ENCODE measurements around the gene KRT36.

The KRT36 gene

DNA sequence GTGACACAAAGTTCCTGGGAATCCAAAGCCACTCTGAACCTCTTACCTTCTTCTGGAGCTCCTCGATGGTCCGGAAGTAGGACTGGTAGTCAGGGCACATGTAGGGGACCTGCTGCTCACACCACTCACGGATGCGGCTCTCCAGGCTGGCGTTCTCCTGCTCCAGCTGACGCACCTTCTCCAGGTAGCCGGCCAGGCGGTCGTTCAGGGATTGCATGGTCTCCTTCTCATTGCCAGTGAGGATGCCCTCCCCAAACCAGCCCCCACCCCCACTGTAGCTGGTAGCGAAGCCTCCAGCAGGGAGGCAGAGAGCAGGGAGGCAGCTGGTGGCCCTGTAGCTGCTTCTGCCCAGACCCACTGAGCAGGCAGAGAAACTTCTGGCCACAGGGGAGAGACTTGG is 9.1 kb downstream of the KRT36 start:
- Histone ChIP-seq H3K9ac (ENCODE audit: low read length) (no peak overlapping the region), H3K36me3 (ENCODE audit: control insufficient read depth, low read depth, low read length) (no peaks in the 10 kb centered on the region), H3K4me1 (ENCODE audit: control insufficient read depth, low read depth, low read length) (no peaks in the 10 kb centered on the region), H3K27ac (ENCODE audit: low read length) (no peak overlapping the region), H3K9me3 (ENCODE audit: control insufficient read depth, low read depth, low read length) (no peaks in the 10 kb centered on the region), H3K27me3 (ENCODE audit: control insufficient read depth, insufficient read depth, low read length) (no peaks in the 10 kb centered on the region), H3K4me3 (ENCODE audit: low read length) (no peak overlapping the region)

DNA sequence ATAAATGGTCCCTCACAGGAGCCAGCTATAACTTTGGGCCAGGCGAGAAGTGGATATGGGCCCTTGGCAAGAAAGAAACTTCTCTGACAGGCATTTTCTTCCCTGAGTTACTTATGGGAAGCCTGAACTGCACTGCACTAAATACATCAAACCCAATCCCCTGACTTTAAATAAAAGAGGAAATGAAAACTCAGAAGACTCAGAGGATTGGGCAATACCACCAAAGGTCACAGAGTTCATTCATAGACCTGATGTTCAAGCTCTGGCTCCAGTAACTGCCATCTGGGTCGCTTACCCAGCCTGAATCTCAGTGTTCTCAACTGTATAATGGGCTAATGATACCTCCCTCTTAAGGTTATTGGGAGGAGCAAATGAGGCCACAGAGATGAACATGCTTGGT is 9.6 kb downstream of the KRT36 start:
- Histone ChIP-seq H3K9ac (ENCODE audit: low read length) (no peak overlapping the region), H3K4me3 (ENCODE audit: low read length) (no peak overlapping the region), H3K27me3 (ENCODE audit: control insufficient read depth, insufficient read depth, low read length) (no peaks in the 10 kb centered on the region), H3K36me3 (ENCODE audit: control insufficient read depth, low read depth, low read length) (no peaks in the 10 kb centered on the region), H3K27ac (ENCODE audit: low read length) (no peak overlapping the region), H3K9me3 (ENCODE audit: control insufficient read depth, low read depth, low read length) (no peaks in the 10 kb centered on the region), H3K4me1 (ENCODE audit: control insufficient read depth, low read depth, low read length) (no peaks in the 10 kb centered on the region)

DNA sequence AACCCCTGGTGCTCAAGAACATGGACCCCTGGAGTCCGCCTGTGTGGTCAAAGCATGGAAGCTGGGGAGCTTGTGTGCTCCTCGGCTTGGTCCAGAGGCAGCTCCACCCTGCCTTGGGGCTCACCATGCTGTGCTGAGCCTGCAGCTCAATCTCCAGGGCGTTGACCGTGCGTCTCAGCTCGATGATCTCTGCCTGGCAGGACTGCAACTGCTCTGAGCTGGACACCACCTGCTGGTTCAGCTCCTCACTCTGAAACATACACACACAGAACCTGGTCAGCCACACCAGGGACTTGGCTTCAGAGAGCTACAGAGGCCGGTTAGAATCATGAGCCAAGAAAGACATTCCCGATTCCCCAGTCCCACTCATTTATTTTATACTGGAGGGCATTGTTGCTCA is 11.5 kb downstream of the KRT36 start:
- Histone ChIP-seq H3K9ac (ENCODE audit: low read length) (no peak overlapping the region), H3K36me3 (ENCODE audit: control insufficient read depth, low read depth, low read length) (no peaks in the 10 kb centered on the region), H3K27ac (ENCODE audit: low read length) (no peak overlapping the region), H3K27me3 (ENCODE audit: control insufficient read depth, insufficient read depth, low read length) (no peaks in the 10 kb centered on the region), H3K4me3 (ENCODE audit: low read length) (no peak overlapping the region), H3K4me1 (ENCODE audit: control insufficient read depth, low read depth, low read length) (no peaks in the 10 kb centered on the region), H3K9me3 (ENCODE audit: control insufficient read depth, low read depth, low read length) (no peaks in the 10 kb centered on the region)

DNA sequence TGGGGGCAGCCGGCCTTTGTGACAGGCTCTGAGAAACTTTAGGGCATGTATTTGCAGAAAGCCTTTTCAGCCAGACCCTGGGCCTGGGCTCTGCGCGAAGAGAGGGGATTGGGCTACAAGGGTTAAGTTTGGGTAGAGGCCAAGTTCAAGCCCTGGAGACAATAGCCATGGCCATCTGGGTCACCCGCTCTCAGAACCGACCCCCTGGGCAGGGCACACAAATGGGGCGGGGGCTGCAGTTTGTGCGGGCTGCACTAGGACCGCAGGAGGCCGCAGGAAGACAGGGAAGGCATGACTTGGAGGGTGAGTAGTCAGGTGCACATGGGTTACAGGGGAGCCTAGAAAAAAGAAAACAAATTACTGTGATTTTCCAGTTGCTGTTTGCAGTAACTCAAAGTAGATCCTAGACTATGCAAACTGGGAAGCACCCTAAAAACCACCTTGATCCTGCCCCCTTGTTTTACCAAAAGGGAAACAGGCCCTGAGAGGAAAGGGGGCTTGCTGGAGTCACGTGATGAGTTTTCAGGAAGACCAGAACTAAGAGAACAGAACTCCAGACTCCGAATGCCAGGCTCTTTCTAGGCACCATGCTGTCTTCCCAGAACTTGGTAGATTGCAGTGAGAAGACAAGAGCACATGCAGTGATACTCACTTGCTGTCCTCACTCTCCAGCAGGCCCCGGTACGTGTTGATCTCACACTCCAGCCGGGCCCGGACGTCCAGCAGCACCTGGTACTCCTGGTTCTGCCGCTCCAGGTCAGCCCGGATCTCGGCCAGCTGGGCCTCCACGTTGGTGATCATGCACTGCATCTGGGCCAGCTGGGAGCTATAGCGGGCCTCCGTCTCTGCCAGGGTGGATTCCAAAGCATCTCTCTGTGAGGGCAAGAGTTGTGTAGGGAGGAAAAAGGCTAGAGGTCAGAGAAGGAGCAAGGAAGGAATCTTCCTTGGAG is 12.6 kb downstream of the KRT36 start:
- Histone ChIP-seq H3K4me1 (ENCODE audit: control insufficient read depth, low read depth, low read length) (no peaks in the 10 kb centered on the region), H3K27ac (ENCODE audit: low read length) (no peak overlapping the region), H3K36me3 (ENCODE audit: control insufficient read depth, low read depth, low read length) (no peaks in the 10 kb centered on the region), H3K27me3 (ENCODE audit: control insufficient read depth, insufficient read depth, low read length) (no peaks in the 10 kb centered on the region), H3K9ac (ENCODE audit: low read length) (no peak overlapping the region), H3K9me3 (ENCODE audit: control insufficient read depth, low read depth, low read length) (no peaks in the 10 kb centered on the region), H3K4me3 (ENCODE audit: low read length) (no peak overlapping the region)

DNA sequence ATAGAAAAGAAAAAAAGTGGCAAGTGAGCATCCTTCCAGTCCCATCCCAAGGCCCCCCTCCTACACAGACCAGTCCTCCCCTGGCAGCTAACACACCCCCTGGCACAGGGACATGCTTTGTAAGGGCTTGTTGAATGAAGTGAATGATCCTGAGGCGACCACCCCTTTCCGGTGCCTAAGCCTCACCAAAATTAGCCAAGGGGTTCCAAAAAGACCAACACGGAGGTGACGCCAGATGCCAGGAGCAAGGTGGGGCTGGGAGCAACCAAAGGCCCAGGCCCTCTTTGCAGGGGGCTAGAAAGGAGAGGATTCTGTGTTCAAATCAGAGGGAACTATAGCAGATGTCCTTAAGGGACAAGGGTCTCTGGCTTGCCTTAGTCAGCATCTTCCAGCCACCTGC is 14.3 kb downstream of the KRT36 start:
- no peaks in the 10 kb centered on the region for H3K9me3 ChIP-seq (ENCODE audit: control insufficient read depth, low read depth, low read length)
- H3K9ac ChIP-seq (ENCODE audit: low read length) = no peak overlapping the region
- no peak overlapping the region for H3K27ac ChIP-seq (ENCODE audit: low read length)
- H3K27me3 ChIP-seq (ENCODE audit: control insufficient read depth, insufficient read depth, low read length) = no peaks in the 10 kb centered on the region
- no peak overlapping the region for H3K4me3 ChIP-seq (ENCODE audit: low read length)
- H3K36me3 ChIP-seq (ENCODE audit: control insufficient read depth, low read depth, low read length) = no peaks in the 10 kb centered on the region
- H3K4me1 ChIP-seq (ENCODE audit: control insufficient read depth, low read depth, low read length) = no peaks in the 10 kb centered on the region

DNA sequence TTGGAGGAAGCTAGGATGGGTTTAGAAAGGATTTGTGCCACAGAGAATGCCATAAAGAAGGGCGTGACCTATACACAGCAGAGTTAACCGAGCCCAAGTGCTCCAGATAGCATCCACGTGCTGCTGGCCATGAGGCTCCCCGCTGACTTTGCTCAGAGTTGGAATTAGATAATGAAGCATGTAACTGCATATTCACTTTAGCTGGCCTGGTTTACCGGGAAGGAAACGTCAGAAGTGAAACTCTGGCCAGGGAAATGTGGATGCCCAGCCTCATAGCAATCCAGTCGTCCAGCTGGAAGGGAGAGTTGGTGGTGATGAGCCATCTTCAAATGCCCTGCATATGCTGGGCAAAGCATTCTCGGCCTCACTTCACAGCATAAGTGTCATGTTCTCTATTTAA is 14.8 kb downstream of the KRT36 start:
- H3K9me3 ChIP-seq (ENCODE audit: control insufficient read depth, low read depth, low read length) = no peaks in the 10 kb centered on the region
- H3K9ac ChIP-seq (ENCODE audit: low read length) = no peak overlapping the region
- H3K4me1 ChIP-seq (ENCODE audit: control insufficient read depth, low read depth, low read length) = no peaks in the 10 kb centered on the region
- H3K36me3 ChIP-seq (ENCODE audit: control insufficient read depth, low read depth, low read length) = no peaks in the 10 kb centered on the region
- H3K27ac ChIP-seq (ENCODE audit: low read length) = no peak overlapping the region
- H3K4me3 ChIP-seq (ENCODE audit: low read length) = no peak overlapping the region
- H3K27me3 ChIP-seq (ENCODE audit: control insufficient read depth, insufficient read depth, low read length) = no peaks in the 10 kb centered on the region

DNA sequence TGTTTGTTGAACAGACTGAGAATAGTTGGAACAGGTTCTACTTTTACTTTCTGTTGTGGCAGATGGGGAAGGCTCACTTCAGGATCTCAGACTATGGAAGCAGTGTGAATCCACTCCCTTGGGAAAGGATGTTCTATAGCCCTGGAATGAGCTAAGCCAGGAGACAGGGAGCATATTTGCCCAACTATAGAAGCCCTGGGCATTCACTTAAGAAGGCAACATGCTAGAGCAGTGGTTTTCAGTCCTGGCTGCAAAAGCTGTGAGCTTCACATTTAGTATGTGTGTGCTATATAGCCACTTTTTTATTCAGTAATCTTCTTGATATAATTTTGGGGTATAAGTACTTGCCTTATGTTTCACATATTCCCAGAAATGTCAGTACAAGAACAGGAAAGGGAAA is 21.4 kb downstream of the KRT36 start:
- H3K4me3 ChIP-seq (ENCODE audit: low read length) = no peak overlapping the region
- H3K4me1 ChIP-seq (ENCODE audit: control insufficient read depth, low read depth, low read length) = no peaks in the 10 kb centered on the region
- no peaks in the 10 kb centered on the region for H3K36me3 ChIP-seq (ENCODE audit: control insufficient read depth, low read depth, low read length)
- H3K27me3 ChIP-seq (ENCODE audit: control insufficient read depth, insufficient read depth, low read length) = no peaks in the 10 kb centered on the region
- no peak overlapping the region for H3K9ac ChIP-seq (ENCODE audit: low read length)
- H3K9me3 ChIP-seq (ENCODE audit: control insufficient read depth, low read depth, low read length) = no peaks in the 10 kb centered on the region
- H3K27ac ChIP-seq (ENCODE audit: low read length) = no peak overlapping the region

DNA sequence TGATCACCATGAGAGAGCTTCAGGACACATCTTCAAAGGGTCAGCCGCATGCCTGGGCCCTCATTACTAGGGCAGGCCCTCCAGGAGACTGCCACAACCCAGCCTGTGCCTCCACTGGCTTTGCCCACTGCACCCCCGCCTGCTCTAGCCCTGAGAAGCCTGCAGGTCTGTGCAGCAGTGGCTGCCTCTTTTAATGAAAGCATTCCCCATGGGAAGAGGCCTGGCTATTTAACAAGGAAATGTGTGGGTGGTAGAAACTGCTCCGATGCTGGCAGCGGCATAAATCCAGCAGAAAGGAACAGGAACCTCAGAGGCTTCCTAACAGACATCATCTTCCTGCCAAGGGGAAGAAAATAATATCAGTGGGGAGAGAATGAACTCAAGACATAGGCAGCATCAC is 22.1 kb downstream of the KRT36 start:
- Histone ChIP-seq H3K4me1 (ENCODE audit: control insufficient read depth, low read depth, low read length) (no peaks in the 10 kb centered on the region), H3K36me3 (ENCODE audit: control insufficient read depth, low read depth, low read length) (no peaks in the 10 kb centered on the region), H3K9me3 (ENCODE audit: control insufficient read depth, low read depth, low read length) (no peaks in the 10 kb centered on the region), H3K27ac (ENCODE audit: low read length) (no peak overlapping the region), H3K27me3 (ENCODE audit: control insufficient read depth, insufficient read depth, low read length) (no peaks in the 10 kb centered on the region), H3K4me3 (ENCODE audit: low read length) (no peak overlapping the region), H3K9ac (ENCODE audit: low read length) (no peak overlapping the region)

DNA sequence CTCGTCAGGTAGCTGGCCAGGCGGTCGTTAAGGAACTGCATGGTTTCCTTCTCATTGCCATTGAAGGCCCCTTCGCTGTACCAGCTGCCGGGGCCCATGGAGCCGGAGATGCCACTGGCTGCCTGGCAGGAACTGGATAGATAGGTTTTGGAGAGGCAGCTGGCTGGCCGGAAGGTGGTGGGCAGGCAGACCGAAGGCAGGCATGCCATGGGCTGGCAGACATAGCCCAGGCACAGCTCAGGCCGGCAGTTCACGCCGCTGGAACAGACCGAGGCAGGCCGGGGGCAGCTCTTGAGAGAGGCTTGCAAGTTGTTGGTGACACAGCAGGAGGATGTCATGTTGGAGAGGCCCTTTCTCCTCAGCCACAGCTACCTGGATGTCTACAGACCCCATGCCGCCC is 22.7 kb downstream of the KRT36 start, which contains the start of gene KRT32:
KRT32 (minus strand) TSS at position 399 of the 400 bp plus-strand sequence; CDS start at position 338, 61 bp downstream.
- no peaks in the 10 kb centered on the region for H3K9me3 ChIP-seq (ENCODE audit: control insufficient read depth, low read depth, low read length)
- no peaks in the 10 kb centered on the region for H3K36me3 ChIP-seq (ENCODE audit: control insufficient read depth, low read depth, low read length)
- no peak within 1 kb of the TSS for H3K9ac ChIP-seq (ENCODE audit: low read length)
- H3K27me3 ChIP-seq (ENCODE audit: control insufficient read depth, insufficient read depth, low read length) = no peaks in the 10 kb centered on the region
- no peaks in the 10 kb centered on the region for H3K4me1 ChIP-seq (ENCODE audit: control insufficient read depth, low read depth, low read length)
- H3K27ac ChIP-seq (ENCODE audit: low read length) = no peak within 1 kb of the TSS
- H3K4me3 ChIP-seq (ENCODE audit: low read length) = no peak within 1 kb of the TSS

DNA sequence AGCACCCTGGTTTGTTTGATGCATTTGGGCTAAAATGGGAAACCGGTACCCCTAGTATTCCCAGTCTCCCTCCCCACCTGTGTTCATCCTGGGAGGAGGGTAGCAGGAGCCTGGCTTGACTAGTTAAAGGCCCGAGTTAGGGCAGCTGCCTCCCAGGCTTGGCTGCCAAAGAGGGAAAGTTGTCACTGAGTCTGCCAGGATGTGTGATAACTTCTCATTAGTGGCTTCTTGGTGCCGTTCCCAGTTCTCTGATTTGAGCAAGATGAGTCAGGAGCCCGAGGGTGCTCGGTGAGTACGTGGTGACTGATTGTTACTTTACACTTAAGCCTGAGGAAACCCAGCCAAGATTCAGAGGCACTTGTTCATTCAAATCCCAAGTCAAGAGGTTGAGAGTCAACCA is 25.0 kb downstream of the KRT36 start:
- Histone ChIP-seq H3K9me3 (ENCODE audit: control insufficient read depth, low read depth, low read length) (no peaks in the 10 kb centered on the region), H3K4me1 (ENCODE audit: control insufficient read depth, low read depth, low read length) (no peaks in the 10 kb centered on the region), H3K9ac (ENCODE audit: low read length) (no peak overlapping the region), H3K4me3 (ENCODE audit: low read length) (no peak overlapping the region), H3K27ac (ENCODE audit: low read length) (no peak overlapping the region), H3K36me3 (ENCODE audit: control insufficient read depth, low read depth, low read length) (no peaks in the 10 kb centered on the region), H3K27me3 (ENCODE audit: control insufficient read depth, insufficient read depth, low read length) (no peaks in the 10 kb centered on the region)

DNA sequence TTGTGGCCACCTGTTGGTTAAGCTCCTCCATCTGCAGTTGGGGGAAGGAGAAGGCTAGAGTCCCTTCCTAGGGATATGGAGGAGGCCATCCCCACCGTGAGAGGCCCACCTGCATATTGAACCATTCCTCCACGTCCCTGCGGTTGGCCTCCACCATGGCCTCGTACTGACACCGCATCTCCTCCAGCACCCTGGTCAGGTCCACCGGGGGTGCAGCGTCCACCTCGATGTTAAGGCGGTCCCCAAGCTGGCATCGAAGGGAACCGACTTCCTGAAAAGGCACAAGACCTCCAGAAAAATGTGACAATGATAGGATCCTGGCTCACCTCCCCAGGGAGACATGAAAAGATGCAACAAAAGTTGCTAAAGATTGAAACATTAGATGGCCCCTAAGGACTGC is 25.5 kb downstream of the KRT36 start:
- Histone ChIP-seq H3K36me3 (ENCODE audit: control insufficient read depth, low read depth, low read length) (no peaks in the 10 kb centered on the region), H3K4me1 (ENCODE audit: control insufficient read depth, low read depth, low read length) (no peaks in the 10 kb centered on the region), H3K27me3 (ENCODE audit: control insufficient read depth, insufficient read depth, low read length) (no peaks in the 10 kb centered on the region), H3K27ac (ENCODE audit: low read length) (no peak overlapping the region), H3K9ac (ENCODE audit: low read length) (no peak overlapping the region), H3K4me3 (ENCODE audit: low read length) (no peak overlapping the region), H3K9me3 (ENCODE audit: control insufficient read depth, low read depth, low read length) (no peaks in the 10 kb centered on the region)

DNA sequence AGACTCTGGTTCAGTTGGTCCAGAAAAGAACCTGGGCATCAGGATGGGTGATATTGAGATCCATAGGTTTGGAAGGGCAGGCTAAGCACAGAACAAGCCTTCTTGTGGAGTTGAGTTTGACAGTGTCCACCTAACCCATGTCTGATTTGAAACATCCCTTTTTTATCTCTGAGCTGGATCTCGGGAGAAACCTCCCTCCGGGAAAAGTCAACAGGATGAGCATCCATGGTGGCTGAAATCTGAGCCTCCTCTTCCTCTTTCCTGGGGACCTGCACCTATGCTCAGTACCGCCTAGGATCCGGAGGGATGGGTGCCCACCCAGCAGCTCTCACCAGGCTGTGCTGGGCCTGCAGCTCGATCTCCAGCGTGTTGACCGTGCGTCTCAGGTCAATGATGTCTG is 26.0 kb downstream of the KRT36 start:
- Histone ChIP-seq H3K27ac (ENCODE audit: low read length) (no peak overlapping the region), H3K9me3 (ENCODE audit: control insufficient read depth, low read depth, low read length) (no peaks in the 10 kb centered on the region), H3K9ac (ENCODE audit: low read length) (no peak overlapping the region), H3K36me3 (ENCODE audit: control insufficient read depth, low read depth, low read length) (no peaks in the 10 kb centered on the region), H3K4me3 (ENCODE audit: low read length) (no peak overlapping the region), H3K4me1 (ENCODE audit: control insufficient read depth, low read depth, low read length) (no peaks in the 10 kb centered on the region), H3K27me3 (ENCODE audit: control insufficient read depth, insufficient read depth, low read length) (no peaks in the 10 kb centered on the region)
